ENCODE measurements around the gene ENTREP3.

Gene ENTREP3

GRCh38 chr1:155200920-155201319, 54.4 kb downstream of the ENTREP3 start:
- FAIRE-seq (no peak), DNase-seq (ENCODE audit: insufficient read length) (no peak)
- TF ChIP-seq POLR2AphosphoS5 (IDR thresholded peaks at IDR 0.05; ENCODE audit: low read depth, low read length) (no peak), TAF1 (IDR thresholded peaks at IDR 0.05; ENCODE audit: borderline replicate concordance, low read depth, low read length) (no peak)

- TF ChIP-seq POLR2AphosphoS5 (IDR thresholded peaks at IDR 0.05; ENCODE audit: low read depth, low read length) (no peak), TAF1 (IDR thresholded peaks at IDR 0.05; ENCODE audit: borderline replicate concordance, low read depth, low read length) (no peak), POLR2A (IDR thresholded peaks at IDR 0.05; ENCODE audit: low read depth, low read length) (no peak)
- DNase-seq (ENCODE audit: insufficient read length): no peak
- FAIRE-seq: no peak
These were observed 55.5 kb downstream of the ENTREP3 start for GRCh38 chr1:155199792-155200191.

- TF ChIP-seq POLR2A (IDR thresholded peaks at IDR 0.05; ENCODE audit: low read depth, low read length) (no peak), TAF1 (IDR thresholded peaks at IDR 0.05; ENCODE audit: borderline replicate concordance, low read depth, low read length) (no peak), POLR2AphosphoS5 (IDR thresholded peaks at IDR 0.05; ENCODE audit: low read depth, low read length) (no peak)
- DNase-seq (ENCODE audit: insufficient read length): no peak
- no peak for FAIRE-seq
These were observed 56.8 kb downstream of the ENTREP3 start for GRCh38 chr1:155198547-155198906.

DNA sequence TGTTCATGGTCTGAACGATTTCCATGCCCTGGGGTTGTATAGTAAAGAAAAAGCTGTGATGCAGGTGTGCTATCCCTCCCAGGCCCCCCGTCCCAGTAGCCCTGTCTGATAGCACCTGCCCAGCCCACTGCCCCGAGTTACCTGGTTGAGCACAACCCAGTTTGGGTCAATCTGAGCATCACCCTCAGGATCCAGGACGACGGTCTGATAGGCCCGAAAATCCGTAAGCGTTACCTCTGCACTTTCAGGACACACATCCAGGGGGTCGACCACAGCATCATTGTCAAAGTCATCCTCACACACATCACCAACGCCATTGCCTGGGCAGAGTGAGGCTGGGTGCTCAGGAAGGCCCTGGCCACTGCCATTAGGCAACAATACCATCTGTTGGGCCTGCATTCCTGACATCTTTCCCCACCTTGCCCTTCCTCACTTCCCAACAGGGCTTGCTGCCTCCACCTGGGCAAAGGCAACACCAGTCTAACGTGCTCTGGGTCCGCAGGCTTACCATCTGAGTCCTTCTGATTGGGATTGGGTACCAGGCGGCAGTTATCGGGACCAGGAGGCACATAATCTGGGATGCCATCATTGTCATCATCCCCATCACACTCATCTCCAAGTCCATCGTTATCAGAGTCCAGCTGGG, 57.3 kb downstream of the ENTREP3 start:
- TF ChIP-seq TAF1 (IDR thresholded peaks at IDR 0.05; ENCODE audit: borderline replicate concordance, low read depth, low read length) (no peak), POLR2AphosphoS5 (IDR thresholded peaks at IDR 0.05; ENCODE audit: low read depth, low read length) (no peak), POLR2A (IDR thresholded peaks at IDR 0.05; ENCODE audit: low read depth, low read length) (no peak)
- no peak for FAIRE-seq
- no peak for DNase-seq (ENCODE audit: insufficient read length)

Measured in GM12892 (cell line).